ENCODE measurements around the gene IL10RB.

DNA sequence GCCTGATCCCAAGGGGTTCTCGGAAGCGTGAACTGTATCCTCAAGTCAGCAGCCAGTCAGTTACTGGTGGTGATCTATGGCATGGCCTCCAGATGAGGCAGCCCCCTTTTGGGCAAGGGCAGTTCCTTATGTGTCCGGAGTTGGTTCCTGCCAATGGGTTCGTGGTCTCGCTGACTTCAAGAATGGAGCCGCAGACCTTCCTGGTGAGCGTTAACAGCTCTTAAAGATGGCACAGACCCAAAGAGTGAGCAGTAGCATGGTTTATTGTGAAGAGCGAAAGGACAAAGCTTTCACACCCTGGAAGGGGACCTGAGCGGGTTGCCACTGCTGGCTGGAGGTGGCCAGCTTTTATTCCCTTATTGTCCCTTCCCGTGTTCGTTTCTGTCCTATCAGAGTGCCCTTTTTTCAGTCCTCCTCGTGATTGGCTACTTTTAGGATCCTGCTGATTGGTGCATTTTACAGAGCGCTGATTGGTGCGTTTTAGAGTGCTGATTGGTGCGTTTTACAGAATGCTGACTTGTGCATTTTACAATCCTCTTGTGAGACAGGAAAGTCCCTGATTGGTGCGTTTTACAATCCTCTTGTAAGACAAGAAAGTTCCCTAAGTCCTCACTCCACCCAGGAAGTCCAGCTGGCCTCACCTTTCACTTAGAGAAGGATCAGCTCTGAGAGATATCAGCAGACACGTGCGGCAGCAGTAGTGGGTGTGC, 8.9 kb upstream of the IL10RB start:
- TF ChIP-seq PML (IDR thresholded peaks at IDR 0.05; ENCODE audit: low read length) (no peak), ASH2L (IDR thresholded peaks at IDR 0.05; ENCODE audit: borderline replicate concordance, low read depth) (no peak), ZNF207 (IDR thresholded peaks at IDR 0.05; ENCODE audit: borderline replicate concordance) (no peak), BACH1 (IDR thresholded peaks at IDR 0.05; ENCODE audit: borderline replicate concordance) (no peak), ESRRA (IDR thresholded peaks at IDR 0.05; ENCODE audit: low read length) (no peak), CHD2 (IDR thresholded peaks at IDR 0.05; ENCODE audit: borderline replicate concordance, low read depth, low read length) (no peak), POLR2AphosphoS5 (IDR thresholded peaks at IDR 0.05; ENCODE audit: low read length) (no peak), ZNF274 (IDR thresholded peaks at IDR 0.05; ENCODE audit: insufficient read depth, insufficient read length) (no peak), POLR2A (IDR thresholded peaks at IDR 0.05; ENCODE audit: low read depth, low read length) (peak; percentile 19; the same call in 1 of the 2 replicates)
- TF ChIP-seq, protein P1, sequence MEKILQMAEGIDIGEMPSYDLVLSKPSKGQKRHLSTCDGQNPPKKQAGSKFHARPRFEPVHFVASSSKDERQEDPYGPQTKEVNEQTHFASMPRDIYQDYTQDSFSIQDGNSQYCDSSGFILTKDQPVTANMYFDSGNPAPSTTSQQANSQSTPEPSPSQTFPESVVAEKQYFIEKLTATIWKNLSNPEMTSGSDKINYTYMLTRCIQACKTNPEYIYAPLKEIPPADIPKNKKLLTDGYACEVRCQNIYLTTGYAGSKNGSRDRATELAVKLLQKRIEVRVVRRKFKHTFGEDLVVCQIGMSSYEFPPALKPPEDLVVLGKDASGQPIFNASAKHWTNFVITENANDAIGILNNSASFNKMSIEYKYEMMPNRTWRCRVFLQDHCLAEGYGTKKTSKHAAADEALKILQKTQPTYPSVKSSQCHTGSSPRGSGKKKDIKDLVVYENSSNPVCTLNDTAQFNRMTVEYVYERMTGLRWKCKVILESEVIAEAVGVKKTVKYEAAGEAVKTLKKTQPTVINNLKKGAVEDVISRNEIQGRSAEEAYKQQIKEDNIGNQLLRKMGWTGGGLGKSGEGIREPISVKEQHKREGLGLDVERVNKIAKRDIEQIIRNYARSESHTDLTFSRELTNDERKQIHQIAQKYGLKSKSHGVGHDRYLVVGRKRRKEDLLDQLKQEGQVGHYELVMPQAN (conservative IDR thresholded peaks at IDR 0.05) = no peak
- TF ChIP-seq, protein P2, sequence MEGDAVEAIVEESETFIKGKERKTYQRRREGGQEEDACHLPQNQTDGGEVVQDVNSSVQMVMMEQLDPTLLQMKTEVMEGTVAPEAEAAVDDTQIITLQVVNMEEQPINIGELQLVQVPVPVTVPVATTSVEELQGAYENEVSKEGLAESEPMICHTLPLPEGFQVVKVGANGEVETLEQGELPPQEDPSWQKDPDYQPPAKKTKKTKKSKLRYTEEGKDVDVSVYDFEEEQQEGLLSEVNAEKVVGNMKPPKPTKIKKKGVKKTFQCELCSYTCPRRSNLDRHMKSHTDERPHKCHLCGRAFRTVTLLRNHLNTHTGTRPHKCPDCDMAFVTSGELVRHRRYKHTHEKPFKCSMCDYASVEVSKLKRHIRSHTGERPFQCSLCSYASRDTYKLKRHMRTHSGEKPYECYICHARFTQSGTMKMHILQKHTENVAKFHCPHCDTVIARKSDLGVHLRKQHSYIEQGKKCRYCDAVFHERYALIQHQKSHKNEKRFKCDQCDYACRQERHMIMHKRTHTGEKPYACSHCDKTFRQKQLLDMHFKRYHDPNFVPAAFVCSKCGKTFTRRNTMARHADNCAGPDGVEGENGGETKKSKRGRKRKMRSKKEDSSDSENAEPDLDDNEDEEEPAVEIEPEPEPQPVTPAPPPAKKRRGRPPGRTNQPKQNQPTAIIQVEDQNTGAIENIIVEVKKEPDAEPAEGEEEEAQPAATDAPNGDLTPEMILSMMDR (IDR thresholded peaks at IDR 0.05 in 2 of 3, conservative IDR thresholded peaks at IDR 0.05 in 1 of 3; ENCODE audit: control insufficient read depth in 2 of 3, extremely low read depth in 1 of 3, insufficient read depth in 1 of 3, low read depth in 3 of 3, low read length in 3 of 3) = no peak
